Duodenal mucosa (tissue), 2 donors: Measurements from ENCODE around the gene ASB12.
"Not testable (repeated sequence)": the region's sequence is repeated elsewhere in the genome, so short reads cannot be mapped to it uniquely, and the experiment has no call there.

Experiments used
- H3K27ac ChIP-seq: one replicate; pipeline ENCODE4 v1.7.0; 2013; ENCODE audit warnings: low read depth, low read length
- H3K27me3 ChIP-seq, 2 donors: one replicate each; pipeline ENCODE4 v1.7.0; 2013; ENCODE audit warnings: low read length in 2 of 2, control low read depth in 1 of 2; ENCODE audit not compliant: insufficient read depth in 2 of 2, control insufficient read depth in 1 of 2
- H3K36me3 ChIP-seq, 2 donors: one replicate each; pipeline ENCODE4 v1.7.0; 2013; ENCODE audit warnings: low read length in 2 of 2, control low read depth in 1 of 2; ENCODE audit not compliant: insufficient read depth in 2 of 2, control insufficient read depth in 1 of 2
- H3K4me1 ChIP-seq, 2 donors: one replicate each; pipeline ENCODE4 v1.7.0; 2013; ENCODE audit warnings: low read length in 2 of 2, control low read depth in 1 of 2; ENCODE audit not compliant: insufficient read depth in 2 of 2, control insufficient read depth in 1 of 2
- H3K4me3 ChIP-seq, 2 donors: one replicate each; pipeline ENCODE4 v1.7.0; 2013; ENCODE audit warnings: low read length in 2 of 2, low read depth in 1 of 2
- H3K9ac ChIP-seq, 2 donors: one replicate each; pipeline ENCODE4 v1.7.0; 2013; ENCODE audit warnings: low read length in 2 of 2, low read depth in 1 of 2
- H3K9me3 ChIP-seq, 2 donors: one replicate each; pipeline ENCODE4 v1.7.0; 2013; ENCODE audit warnings: low read length in 2 of 2, control low read depth in 1 of 2; ENCODE audit not compliant: control insufficient read depth in 1 of 2

ASB12 gene

GRCh38 chrX:64230123-64230970 lies at the start of gene ASB12:
TSS of gene ASB12 (minus strand) at chrX:64230607. CDS start at chrX:64225650, 4,957 bp downstream.
- Histone ChIP-seq H3K9ac (no peak within 1 kb of the TSS), H3K27ac (no peak within 1 kb of the TSS), H3K4me1 (no peaks in the 10 kb centered on the region), H3K36me3 (no peaks in the 10 kb centered on the region), H3K9me3 (no peaks in the 10 kb centered on the region), H3K27me3 (no peaks in the 10 kb centered on the region), H3K4me3 (no peak within 1 kb of the TSS)

- Histone ChIP-seq H3K9me3 (no peaks in the 10 kb centered on the region), H3K4me3 (no peak overlapping the region), H3K9ac (no peak overlapping the region), H3K36me3 (no peaks in the 10 kb centered on the region), H3K27me3 (no peaks in the 10 kb centered on the region), H3K27ac (no peak overlapping the region), H3K4me1 (no peaks in the 10 kb centered on the region)
Measured at GRCh38 chrX:64265265-64265664, 34.9 kb upstream of the ASB12 start.

- H3K36me3 ChIP-seq, result no peaks in the 10 kb centered on the region
- no peaks in the 10 kb centered on the region for H3K4me1 ChIP-seq
- no peaks in the 10 kb centered on the region for H3K27me3 ChIP-seq
- no peak overlapping the region for H3K4me3 ChIP-seq
- no peak overlapping the region for H3K27ac ChIP-seq
- H3K9ac ChIP-seq, result no peak overlapping the region
- no peaks in the 10 kb centered on the region for H3K9me3 ChIP-seq
Measured at GRCh38 chrX:64229154-64229553, 1.3 kb downstream of the ASB12 start.

- H3K9ac ChIP-seq, result no peak overlapping the region
- H3K4me3 ChIP-seq, result no peak overlapping the region
- H3K9me3 ChIP-seq, result no peaks in the 10 kb centered on the region
- H3K36me3 ChIP-seq, result no peaks in the 10 kb centered on the region
- no peaks in the 10 kb centered on the region for H3K27me3 ChIP-seq
- H3K27ac ChIP-seq, result no peak overlapping the region
- no peaks in the 10 kb centered on the region for H3K4me1 ChIP-seq
Measured at GRCh38 chrX:64218023-64218422, 12.4 kb downstream of the ASB12 start.

GRCh38 chrX:64213989-64214388 lies 16.4 kb downstream of the ASB12 start:
- H3K9ac ChIP-seq, H3K4me1 ChIP-seq, H3K27ac ChIP-seq, H3K36me3 ChIP-seq, H3K27me3 ChIP-seq, H3K9me3 ChIP-seq, H3K4me3 ChIP-seq: not testable (repeated sequence)

GRCh38 chrX:64206556-64207162 lies 23.7 kb downstream of the ASB12 start:
- H3K27ac ChIP-seq, result peak overlapping the region; percentile 85

GRCh38 chrX:64205735-64206501 lies 24.5 kb downstream of the ASB12 start:
- no peaks in the 10 kb centered on the region for H3K9me3 ChIP-seq
- H3K4me1 ChIP-seq, result peaks cover 16 to 19% of the 10 kb centered on the region in 2 donors
- no peaks in the 10 kb centered on the region for H3K36me3 ChIP-seq
- peak overlapping the region; percentile 85 for H3K27ac ChIP-seq
- H3K27me3 ChIP-seq, result no peaks in the 10 kb centered on the region
- peak overlapping the region; percentile 72 to 80 for H3K4me3 ChIP-seq
- peak overlapping the region; percentile 64 to 81 for H3K9ac ChIP-seq

More at GRCh38 chrX:64206556-64207162, 23.7 kb downstream of the ASB12 start:
- no peaks in the 10 kb centered on the region for H3K36me3 ChIP-seq
- H3K4me1 ChIP-seq, result peaks cover 16 to 19% of the 10 kb centered on the region in 2 donors
- H3K9me3 ChIP-seq, result no peaks in the 10 kb centered on the region
- no peaks in the 10 kb centered on the region for H3K27me3 ChIP-seq
- peak overlapping the region; percentile 72 to 80 for H3K4me3 ChIP-seq
- H3K9ac ChIP-seq, result peak overlapping the region; percentile 64 to 81

- Histone ChIP-seq H3K36me3 (no peaks in the 10 kb centered on the region), H3K4me3 (peak within 1 kb of the TSS; percentile 72 to 80), H3K9me3 (no peaks in the 10 kb centered on the region), H3K27ac (peak within 1 kb of the TSS; percentile 85), H3K27me3 (no peaks in the 10 kb centered on the region), H3K9ac (peak within 1 kb of the TSS; percentile 64 to 81), H3K4me1 (peaks cover 16 to 19% of the 10 kb centered on the region in 2 donors)
Measured at GRCh38 chrX:64205441-64205734, 25.0 kb downstream of the ASB12 start, which contains the start of gene AMER1. TSS of gene AMER1 (minus strand) at chrX:64205708. CDS start at chrX:64193286, 12,422 bp downstream.

GRCh38 chrX:64204701-64205440 lies 25.5 kb downstream of the ASB12 start:
- Histone ChIP-seq H3K27me3 (no peaks in the 10 kb centered on the region), H3K9me3 (no peaks in the 10 kb centered on the region), H3K27ac (peak overlapping the region; percentile 73), H3K4me3 (peak overlapping the region; percentile 72 to 80), H3K36me3 (no peaks in the 10 kb centered on the region), H3K9ac (peak overlapping the region; percentile 48 to 69), H3K4me1 (peaks cover 16 to 19% of the 10 kb centered on the region in 2 donors)
